H9 (cell line): Measurements from ENCODE around the gene RRBP1. TPM values are rescaled to one million over a fixed set of nuclear protein-coding genes. Genes with fewer than 3 reads are reported as not detected.
A peak's percentile ranks its signal among the peaks of the same experiment; 100 is the strongest.

Source experiments
- DNase-seq: peaks from one replicate; pipeline ENCODE4 v3.0.0-alpha.2; 2017
- H2AFZ ChIP-seq: one replicate; pipeline ENCODE4 v1.6.1; 2013; ENCODE audit warnings: mild to moderate bottlenecking, low read length, control low read depth, moderate library complexity
- H2AK5ac ChIP-seq: 2 replicates; pipeline ENCODE4 v1.6.1; 2013; ENCODE audit warnings: low read length, control low read depth, mixed read lengths; ENCODE audit not compliant: insufficient read length
- H2BK120ac ChIP-seq: one replicate; pipeline ENCODE4 v1.6.1; 2013; ENCODE audit warnings: low read depth, mild to moderate bottlenecking, low read length, control low read depth, inconsistent platforms; ENCODE audit not compliant: poor library complexity, severe bottlenecking
- H2BK12ac ChIP-seq: 2 replicates; pipeline ENCODE4 v1.6.1; 2013; ENCODE audit warnings: low read length, control low read depth, mixed read lengths, low read depth; ENCODE audit not compliant: insufficient read length
- H2BK15ac ChIP-seq: 2 replicates; pipeline ENCODE4 v1.6.1; 2013; ENCODE audit warnings: low read depth, low read length, control low read depth
- H2BK20ac ChIP-seq: one replicate; pipeline ENCODE4 v1.6.1; 2013; ENCODE audit warnings: low read depth, mild to moderate bottlenecking, low read length, control low read depth, inconsistent platforms; ENCODE audit not compliant: poor library complexity, severe bottlenecking
- H2BK5ac ChIP-seq: 2 replicates; pipeline ENCODE4 v1.6.1; 2013; ENCODE audit warnings: low read length, control low read depth, mixed read lengths; ENCODE audit not compliant: insufficient read length
- H3K14ac ChIP-seq: 2 replicates; pipeline ENCODE4 v1.6.1; 2013; ENCODE audit warnings: low read length, control low read depth; ENCODE audit not compliant: insufficient read depth
- H3K18ac ChIP-seq: 2 replicates; pipeline ENCODE4 v1.6.1; 2013; ENCODE audit warnings: low read depth, mild to moderate bottlenecking, mixed read lengths, low read length, control low read depth; ENCODE audit not compliant: insufficient read length
- H3K23ac ChIP-seq: 2 replicates; pipeline ENCODE4 v1.6.1; 2013; ENCODE audit warnings: low read length, control low read depth, mixed read lengths, low read depth; ENCODE audit not compliant: insufficient read length
- H3K23me2 ChIP-seq: 2 replicates; pipeline ENCODE4 v1.6.1; 2013; ENCODE audit warnings: low read depth, mild to moderate bottlenecking, mixed read lengths, low read length, control low read depth; ENCODE audit not compliant: insufficient read length, poor library complexity, severe bottlenecking
- H3K27ac ChIP-seq: 2 replicates; pipeline ENCODE4 v1.5.1; 2013; ENCODE audit warnings: low read length, control low read depth, mixed read lengths, low read depth; ENCODE audit not compliant: insufficient read length
- H3K27me3 ChIP-seq: 2 replicates; pipeline ENCODE4 v1.6.1; 2013; ENCODE audit warnings: low read length, control low read depth, inconsistent platforms; ENCODE audit not compliant: insufficient read depth
- H3K4ac ChIP-seq: 2 replicates; pipeline ENCODE4 v1.6.1; 2013; ENCODE audit warnings: low read depth, mild to moderate bottlenecking, control low read depth, inconsistent platforms, low read length, moderate library complexity
- H3K4me1 ChIP-seq: 2 replicates; pipeline ENCODE4 v1.6.1; 2013; ENCODE audit warnings: low read length, control low read depth, inconsistent platforms; ENCODE audit not compliant: insufficient read depth
- H3K4me2 ChIP-seq: 2 replicates; pipeline ENCODE4 v1.6.1; 2013; ENCODE audit warnings: low read length, control low read depth, mixed read lengths; ENCODE audit not compliant: insufficient read length, insufficient read depth
- H3K56ac ChIP-seq: 2 replicates; pipeline ENCODE4 v1.6.1; 2013; ENCODE audit warnings: low read depth, mild to moderate bottlenecking, mixed read lengths, low read length, control low read depth; ENCODE audit not compliant: insufficient read length
- H3K79me1 ChIP-seq: 2 replicates; pipeline ENCODE4 v1.6.1; 2013; ENCODE audit warnings: low read depth, mild to moderate bottlenecking, moderate library complexity, low read length, control low read depth, inconsistent platforms; ENCODE audit not compliant: insufficient read depth, poor library complexity, severe bottlenecking
- H3K79me2 ChIP-seq: 2 replicates; pipeline ENCODE4 v1.6.1; 2013; ENCODE audit warnings: low read length, control low read depth, inconsistent platforms; ENCODE audit not compliant: insufficient read depth
- H3K9ac ChIP-seq: 2 replicates; pipeline ENCODE4 v1.6.1; 2013; ENCODE audit warnings: low read length, control low read depth, mixed read lengths; ENCODE audit not compliant: insufficient read length; ENCODE audit errors: extremely low read depth
- H3K9me3 ChIP-seq: one replicate; pipeline ENCODE4 v1.6.1; 2013; ENCODE audit warnings: low read depth, low read length, inconsistent platforms; ENCODE audit not compliant: control insufficient read depth
- H3T11ph ChIP-seq: one replicate; pipeline ENCODE4 v1.6.1; 2013; ENCODE audit warnings: mild to moderate bottlenecking, low read length, control low read depth, inconsistent platforms
- H4K20me1 ChIP-seq: one replicate; pipeline ENCODE4 v1.6.1; 2013; ENCODE audit not compliant: control insufficient read depth, insufficient read length, insufficient read depth
- H4K5ac ChIP-seq: 2 replicates; pipeline ENCODE4 v1.6.1; 2013; ENCODE audit warnings: low read depth, mild to moderate bottlenecking, mixed read lengths, low read length, control low read depth; ENCODE audit not compliant: insufficient read length
- H4K8ac ChIP-seq: replicated peaks from 2 replicates; pipeline ENCODE4 v1.6.1; 2013; ENCODE audit warnings: low read length, control low read depth, mixed read lengths, low read depth; ENCODE audit not compliant: insufficient read length
- H4K91ac ChIP-seq: 2 replicates; pipeline ENCODE4 v1.6.1; 2013; ENCODE audit warnings: low read depth, mild to moderate bottlenecking, moderate library complexity, mixed read lengths, low read length, control low read depth; ENCODE audit not compliant: insufficient read length
- H3K27ac Mint-ChIP-seq, 3 experiments: 2 replicates in 2 of 3; 3 replicates in 1 of 3; pipeline ENCODE4 v1.8.0; 2020 to 2021; ENCODE audit warnings: mixed read lengths in 3 of 3, mild to moderate bottlenecking in 1 of 3, moderate library complexity in 1 of 3
- H3K27me3 Mint-ChIP-seq: 2 replicates; pipeline ENCODE4 v1.8.0; 2021; ENCODE audit warnings: low read depth, mild to moderate bottlenecking, moderate library complexity, mixed read lengths
- H3K36me3 Mint-ChIP-seq, 3 experiments: 2 replicates in 2 of 3; 3 replicates in 1 of 3; pipeline ENCODE4 v1.8.0; 2020 to 2021; ENCODE audit warnings: low read depth in 3 of 3, mixed read lengths in 3 of 3; ENCODE audit not compliant: insufficient read depth in 1 of 3
- H3K4me1 Mint-ChIP-seq, 2 experiments: 2 replicates each; pipeline ENCODE4 v1.8.0; 2020; ENCODE audit warnings: mixed read lengths in 2 of 2
- H3K4me3 Mint-ChIP-seq, 2 experiments: 2 replicates in 1 of 2; 3 replicates in 1 of 2; pipeline ENCODE4 v1.8.0; 2020 to 2021; ENCODE audit warnings: mild to moderate bottlenecking in 2 of 2, mixed read lengths in 2 of 2, moderate library complexity in 1 of 2
- H3K9me3 Mint-ChIP-seq, 2 experiments: 2 replicates in 1 of 2; 3 replicates in 1 of 2; pipeline ENCODE4 v1.8.0; 2020; ENCODE audit warnings: mild to moderate bottlenecking in 2 of 2, mixed read lengths in 2 of 2, moderate library complexity in 1 of 2
- CTCF ChIP-seq: fragments of 200-600 bp; sonication (generic); conservative IDR thresholded peaks from 3 replicates; pipeline ENCODE4 v1.8.0; 2021; ENCODE audit warnings: antibody characterized with exemption, mild to moderate bottlenecking
- WGBS: extraction: QIAGEN DNeasy Blood & Tissue Kit; methylation state at CpG from one replicate; pipeline ENCODE4 v1.1.7; 2013; ENCODE audit warnings: missing lambda C conversion rate, low lambda C conversion rate, mixed read lengths; ENCODE audit not compliant: insufficient read length; ENCODE audit errors: extremely low coverage; 5-methylcytosine and 5-hydroxymethylcytosine counted together
- total RNA-seq: library from RNA; stranded (reverse); gene quantifications from 2 replicates; pipeline ENCODE4 v1.2.1, GENCODE V29; 2021

The RRBP1 gene
- total RNA-seq, 1 experiment from 2014 or later = 97.8 TPM

GRCh38 chr20:17641520-17641964 is 40.5 kb downstream of the RRBP1 start:
- H4K20me1 ChIP-seq = no peaks in the 10 kb centered on the region
- no peak overlapping the region for H2AK5ac ChIP-seq
- H3K18ac ChIP-seq = no peak overlapping the region
- H2BK120ac ChIP-seq = no peak overlapping the region
- no peak overlapping the region for H3K23ac ChIP-seq
- no peak overlapping the region for H4K5ac ChIP-seq
- H3K4me1 ChIP-seq = no peaks in the 10 kb centered on the region
- no peak overlapping the region for H3T11ph ChIP-seq
- H3K14ac ChIP-seq = no peak overlapping the region
- H2BK12ac ChIP-seq = no peak overlapping the region
- H4K91ac ChIP-seq = no peak overlapping the region
- no peak overlapping the region for H4K8ac ChIP-seq
- H3K27me3 ChIP-seq = no peaks in the 10 kb centered on the region
- no peak overlapping the region for H3K4ac ChIP-seq
- peaks cover 2% of the 10 kb centered on the region for H3K79me1 ChIP-seq
- H3K27ac ChIP-seq = no peak overlapping the region
- no peaks in the 10 kb centered on the region for H3K23me2 ChIP-seq
- no peak overlapping the region for H2AFZ ChIP-seq
- peaks cover 6% of the 10 kb centered on the region; the same call in 1 of the 2 replicates for H3K79me2 ChIP-seq
- no peak for DNase-seq
- WGBS = no CpG with 5 or more reads among the region's 18 CpGs
- no peaks in the 10 kb centered on the region for H3K9me3 Mint-ChIP-seq
- no peak for TF ChIP-seq CTCF
- no peak overlapping the region for H3K56ac ChIP-seq
- peaks cover 16 to 23% (median 17%) of the 10 kb centered on the region in 3 experiments; a peak in 6 of 7 replicates for H3K36me3 Mint-ChIP-seq
- no peak overlapping the region for H2BK20ac ChIP-seq
- no peak overlapping the region for H2BK15ac ChIP-seq
- no peaks in the 10 kb centered on the region for H3K9me3 ChIP-seq
- H3K9ac ChIP-seq = no peak overlapping the region
- H3K27ac Mint-ChIP-seq = peak overlapping the region in 1 of 3 experiments; percentile 76; a peak in 1 of 7 replicates
- no peaks in the 10 kb centered on the region for H3K27me3 Mint-ChIP-seq
- H3K4me1 Mint-ChIP-seq = peaks cover 13 to 24% of the 10 kb centered on the region in 2 experiments
- H3K4me2 ChIP-seq = no peak overlapping the region
- no peak overlapping the region for H2BK5ac ChIP-seq
- no peak overlapping the region for H3K4me3 Mint-ChIP-seq
